Heart right ventricle (tissue), 16 donors: Measurements from ENCODE around the gene DCAF15. TPM values are rescaled to one million over a fixed set of nuclear protein-coding genes. Genes with fewer than 3 reads are reported as not detected.

Experiments
- ATAC-seq, 8 donors: fragments of 200-7000 bp; cut with Tn5 transposase; one replicate each; pipeline ENCODE4 v1.9.1; 2020; ENCODE audit warnings: mild to moderate bottlenecking in 8 of 8, moderate library complexity in 8 of 8, moderate number of reproducible peaks in 1 of 8
- DNase-seq, 2 donors: peaks; one replicate each; pipeline ENCODE4 v3.0.0-alpha.2; 2020
- H3K27ac ChIP-seq, 10 donors: fragments of 200-600 bp; sonication (generic) in 2 of 10; one replicate each; pipeline versions ENCODE4 v1.5.0 to v1.8.0; 2020 to 2022; ENCODE audit warnings: mild to moderate bottlenecking in 3 of 10
- H3K27me3 ChIP-seq, 7 donors: fragments of 200-600 bp; one replicate each; pipeline ENCODE4 v1.8.0; 2021 to 2022; ENCODE audit warnings: mild to moderate bottlenecking in 2 of 7
- H3K36me3 ChIP-seq, 9 donors: fragments of 200-600 bp; sonication (generic) in 1 of 9; one replicate each; pipeline versions ENCODE4 v1.5.0 to v1.8.0; 2020 to 2022; ENCODE audit warnings: mild to moderate bottlenecking in 2 of 9
- H3K4me1 ChIP-seq, 9 donors: fragments of 200-600 bp; sonication (generic) in 1 of 9; one replicate each; pipeline versions ENCODE4 v1.5.0 to v1.8.0; 2020 to 2022; ENCODE audit warnings: mild to moderate bottlenecking in 4 of 9
- H3K4me3 ChIP-seq, 10 donors: fragments of 200-600 bp; sonication (generic) in 2 of 10; one replicate each; pipeline versions ENCODE4 v1.5.0 to v1.8.0; 2020 to 2022; ENCODE audit warnings: mild to moderate bottlenecking in 7 of 10, moderate library complexity in 2 of 10
- H3K9me3 ChIP-seq, 11 donors: fragments of 200-600 bp in 10 of 11; sonication (generic) in 2 of 11; one replicate each; pipeline versions ENCODE4 v1.5.0 to v1.8.0; 2013 to 2022; ENCODE audit warnings: mild to moderate bottlenecking in 2 of 11, control low read depth in 1 of 11, moderate library complexity in 1 of 11
- WGBS, 2 donors: extraction: QIAGEN DNeasy Blood & Tissue Kit; methylation state at CpG; one replicate each; pipeline ENCODE4 v1.1.7; 2013; ENCODE audit warnings: inconsistent platforms in 1 of 2; 5-methylcytosine and 5-hydroxymethylcytosine counted together
- intact Hi-C, 10 donors: fragments of 100-400 bp; cut with DNase I; formaldehyde crosslinking; loops; one replicate each; pipeline versions ENCODE4 v1.11.1 to v1.14.2; 2022
- polyA plus RNA-seq, 2 donors: library from polyadenylated mRNA; stranded (reverse); fragments of 200-250 nt; gene quantifications; one replicate each; pipeline ENCODE4 v1.2.3, GENCODE V29; 2013
- total RNA-seq, 10 donors: library from RNA; stranded (reverse); fragmentation: NEBNext Ultra II Directional in 3 of 10; extraction: Animal tissue kit (Norgen Biotek cat#: 25700) in 3 of 10; gene quantifications; one replicate each; pipeline versions ENCODE4 v1.2.1 to v1.2.4, GENCODE V29; 2021 to 2023
- TF ChIP-seq, protein P1 (sequence below), 9 donors: fragments of 200-600 bp; sonication (generic) in 2 of 9; IDR thresholded peaks; one replicate each; pipeline versions ENCODE4 v1.5.0 to v1.8.0; 2021 to 2022; ENCODE audit warnings: antibody characterized with exemption in 9 of 9, mild to moderate bottlenecking in 5 of 9, moderate library complexity in 1 of 9
- donor health status: Arrhythmogenic right ventricular cardiomyopathy.
- donor health status: ischemic (EF 13 %, LVEDD 7.1; RV severe dilation, severe dysfunction).
- donor health status: healthy with polysubstance abuse.
- donor health status: DM: no; HTN: yes; CAD: no.
- donor health status: DM: no; HTN: no; CAD: no.
- donor health status: ischemic (EF 25% LVEDD 6.9; RV normal size, moderate dysfunction).
- donor health status: ischemic (EF 25% LVEDD 5.7; RV mildly dilated, moderate dysfunction).
- donor health status: healthy.
- donor health status: DM: yes; HTN: yes; CAD: no.
- donor health status: Ischemic cardiomyopathy.
- donor health status: ischemic (EF 35%, LVEDD 5.7; RV mildly dilated, moderate dysfunction).
- donor health status: nonischemic (EF 11% LVEDD 7.7; RV severe dilation, severe dysfunction).
- donor health status: DM: yes; HTN: yes; CAD: no.
- donor health status: PGD.
- donor health status: ischemic (EF 29% LVEDD 5.4; RV normal size, mild dysfunction).
- donor health status: nonischemic (EF 23%, LVEDD 6.1; RV moderate dilation, normal function).

DCAF15 gene
- total and polyA plus RNA-seq, 12 donors, result 15.5 to 50.0 (median 18.4) TPM

DNA sequence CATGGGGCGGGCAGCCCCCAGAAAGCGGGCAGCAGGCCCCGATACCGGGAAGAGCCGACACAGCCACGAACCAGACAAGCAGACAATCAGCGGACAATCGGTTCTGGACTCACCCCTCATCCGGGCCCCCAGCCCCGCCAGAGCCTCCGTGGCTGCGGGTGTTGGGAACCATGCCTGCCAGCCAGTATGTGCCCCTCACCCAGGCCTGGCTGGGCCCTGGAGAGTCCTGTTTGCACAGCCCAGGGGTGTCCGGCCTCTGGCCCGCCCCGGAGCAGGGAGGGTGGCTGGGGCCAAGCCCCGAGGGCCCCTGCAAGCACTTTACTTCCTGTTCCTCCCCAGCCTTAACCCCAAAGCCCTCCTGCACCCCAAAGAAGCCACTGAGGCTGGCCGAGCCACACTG is 21.9 kb upstream of the DCAF15 start:
- Histone ChIP-seq H3K27ac (no peak overlapping the region), H3K9me3 (no peaks in the 10 kb centered on the region), H3K27me3 (peaks cover 0 to 9% (median 4%) of the 10 kb centered on the region in 7 donors), H3K4me1 (peaks cover 0 to 18% (median 6%) of the 10 kb centered on the region in 9 donors), H3K36me3 (peaks cover 0 to 54% (median 8%) of the 10 kb centered on the region in 9 donors), H3K4me3 (no peak overlapping the region)
- TF ChIP-seq, protein P1, sequence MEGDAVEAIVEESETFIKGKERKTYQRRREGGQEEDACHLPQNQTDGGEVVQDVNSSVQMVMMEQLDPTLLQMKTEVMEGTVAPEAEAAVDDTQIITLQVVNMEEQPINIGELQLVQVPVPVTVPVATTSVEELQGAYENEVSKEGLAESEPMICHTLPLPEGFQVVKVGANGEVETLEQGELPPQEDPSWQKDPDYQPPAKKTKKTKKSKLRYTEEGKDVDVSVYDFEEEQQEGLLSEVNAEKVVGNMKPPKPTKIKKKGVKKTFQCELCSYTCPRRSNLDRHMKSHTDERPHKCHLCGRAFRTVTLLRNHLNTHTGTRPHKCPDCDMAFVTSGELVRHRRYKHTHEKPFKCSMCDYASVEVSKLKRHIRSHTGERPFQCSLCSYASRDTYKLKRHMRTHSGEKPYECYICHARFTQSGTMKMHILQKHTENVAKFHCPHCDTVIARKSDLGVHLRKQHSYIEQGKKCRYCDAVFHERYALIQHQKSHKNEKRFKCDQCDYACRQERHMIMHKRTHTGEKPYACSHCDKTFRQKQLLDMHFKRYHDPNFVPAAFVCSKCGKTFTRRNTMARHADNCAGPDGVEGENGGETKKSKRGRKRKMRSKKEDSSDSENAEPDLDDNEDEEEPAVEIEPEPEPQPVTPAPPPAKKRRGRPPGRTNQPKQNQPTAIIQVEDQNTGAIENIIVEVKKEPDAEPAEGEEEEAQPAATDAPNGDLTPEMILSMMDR (IDR thresholded peaks at IDR 0.05), result no peak
- DNase-seq (no peak), ATAC-seq (no peak)
- intact Hi-C loops, result no loop called here
- WGBS, 2 donors, result 88 to 90% methylated on average over 16 to 17 of the region's 17 CpGs

DNA sequence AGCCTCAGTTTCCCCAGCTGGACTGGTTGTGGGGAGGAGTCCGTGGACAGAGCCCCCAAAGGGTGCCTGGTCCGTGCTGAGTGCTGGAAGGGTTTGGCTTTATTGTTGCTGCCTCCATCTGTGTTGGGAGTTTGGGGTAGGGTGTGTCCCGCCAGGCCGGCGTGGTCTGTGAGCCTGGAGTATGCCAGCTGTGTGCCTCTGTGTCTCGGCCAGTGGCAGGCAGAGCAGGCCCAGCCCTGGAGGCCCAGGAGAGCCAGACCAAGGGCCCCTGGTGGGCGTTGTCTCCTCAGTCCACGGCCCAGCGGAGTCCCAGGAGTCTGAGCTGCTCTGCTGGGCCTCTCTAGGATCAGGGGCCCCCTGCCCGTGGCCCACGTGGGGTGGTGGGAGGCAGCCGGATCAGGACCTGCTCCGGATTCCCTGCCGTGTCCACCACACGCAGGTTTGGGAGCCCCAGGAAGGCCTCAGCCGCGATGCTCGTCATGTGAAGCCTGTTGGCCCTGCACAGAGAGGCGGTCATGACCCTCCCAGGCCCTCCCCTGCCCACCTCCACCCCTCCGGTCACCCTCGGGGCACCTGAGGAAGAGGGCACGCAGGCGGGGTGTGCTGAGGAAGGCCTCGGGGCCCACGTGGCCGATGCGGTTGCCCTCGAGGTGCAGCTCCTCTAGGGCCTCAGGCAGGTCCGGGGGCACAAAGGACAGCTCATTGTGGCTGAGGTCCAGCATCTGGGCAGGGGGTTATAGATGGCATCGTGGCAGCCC is 20.7 kb upstream of the DCAF15 start:
- TF ChIP-seq, protein P1 (IDR thresholded peaks at IDR 0.05), result no peak
- Histone ChIP-seq H3K4me1 (peaks cover 0 to 11% (median under 1%) of the 10 kb centered on the region in 9 donors), H3K27me3 (peaks cover 0 to 18% (median 14%) of the 10 kb centered on the region in 7 donors), H3K9me3 (no peaks in the 10 kb centered on the region), H3K36me3 (peaks cover 0 to 45% (median 6%) of the 10 kb centered on the region in 9 donors), H3K4me3 (no peak overlapping the region), H3K27ac (no peak overlapping the region)
- ATAC-seq (peak in 1 of 8 donors; percentile 12), DNase-seq (no peak)
- intact Hi-C loops, result no loop called here
- 85 to 87% methylated on average over 30 of the region's 30 CpGs for WGBS, 2 donors

DNA sequence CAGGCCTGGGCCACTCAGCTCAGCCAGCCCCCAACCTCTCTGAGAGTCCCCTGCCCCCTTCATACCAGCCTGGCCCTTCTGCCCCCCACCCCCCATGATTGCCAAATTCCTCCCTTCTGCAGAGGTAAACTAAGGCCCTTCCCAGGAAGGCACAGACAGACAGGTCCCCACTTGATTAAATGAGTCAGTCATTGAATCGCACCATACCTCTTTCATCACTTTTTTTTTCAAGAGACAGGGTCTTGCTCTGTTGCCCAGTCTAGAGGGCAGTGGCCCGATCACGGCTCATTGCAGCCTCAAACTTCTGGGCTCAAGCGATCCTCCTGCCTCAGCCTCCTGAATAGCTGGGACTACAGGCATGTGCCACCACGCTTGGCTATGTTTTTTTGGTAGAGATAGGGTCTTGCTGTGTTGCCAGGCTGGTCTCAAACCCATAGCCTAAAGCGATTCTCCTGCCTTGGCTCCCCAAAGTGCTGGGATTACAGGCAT is 20.1 kb upstream of the DCAF15 start:
- DNase-seq (no peak), ATAC-seq (no peak)
- Histone ChIP-seq H3K4me3 (no peak overlapping the region), H3K4me1 (peaks cover 0 to 5% (median 0%) of the 10 kb centered on the region in 9 donors), H3K36me3 (peaks cover 0 to 38% (median 6%) of the 10 kb centered on the region in 9 donors), H3K27me3 (peaks cover 0 to 18% (median 14%) of the 10 kb centered on the region in 7 donors), H3K27ac (no peak overlapping the region), H3K9me3 (no peaks in the 10 kb centered on the region)
- 92 to 95% methylated on average over 6 of the region's 6 CpGs for WGBS, 2 donors
- intact Hi-C loops, result no loop called here
- TF ChIP-seq, protein P1 (IDR thresholded peaks at IDR 0.05), result no peak

DNA sequence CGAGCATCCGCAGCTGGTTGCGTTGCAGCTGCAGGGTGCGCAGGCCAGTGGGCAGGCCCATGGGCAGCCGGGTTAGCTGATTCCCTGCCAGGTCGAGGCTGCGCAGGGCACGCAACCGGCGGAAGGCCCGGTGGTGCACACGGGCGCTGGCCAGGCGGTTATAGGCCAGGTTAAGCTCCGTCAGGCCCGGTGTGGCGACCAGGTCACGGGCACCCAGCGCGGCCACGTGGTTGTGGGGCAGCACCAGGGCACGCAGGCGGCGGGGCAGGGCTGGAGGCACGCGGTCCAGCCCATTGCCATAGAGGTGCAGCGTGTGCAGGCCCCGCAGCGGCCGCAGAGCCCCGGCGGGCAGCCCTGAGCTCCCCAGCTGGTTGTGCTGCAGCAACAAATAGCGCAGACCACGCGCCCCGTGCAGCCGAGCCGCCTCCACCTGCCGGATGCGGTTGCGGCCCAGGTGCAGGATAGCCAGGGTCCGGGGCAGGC is 19.4 kb upstream of the DCAF15 start:
- Histone ChIP-seq H3K4me1 (peaks cover 0 to 5% (median 0%) of the 10 kb centered on the region in 9 donors), H3K27ac (no peak overlapping the region), H3K4me3 (no peak overlapping the region), H3K36me3 (peaks cover 0 to 31% (median 0%) of the 10 kb centered on the region in 9 donors), H3K27me3 (peaks cover 0 to 25% (median 18%) of the 10 kb centered on the region in 7 donors), H3K9me3 (no peaks in the 10 kb centered on the region)
- ATAC-seq (peak in 1 of 8 donors; percentile 18), DNase-seq (no peak)
- intact Hi-C loops, result no loop called here
- TF ChIP-seq, protein P1 (IDR thresholded peaks at IDR 0.05), result no peak
- WGBS, 2 donors, result 89 to 90% methylated on average over 42 of the region's 42 CpGs
